Right lobe of liver (tissue), 6 donors: ENCODE results near the gene MAML2. TPM values are rescaled to one million over a fixed set of nuclear protein-coding genes. Genes with fewer than 3 reads are reported as not detected.

Experiments used
- ATAC-seq, 4 donors: fragments of 200-7000 bp; cut with Tn5 transposase; one replicate each; pipeline ENCODE4 v1.9.1; 2020; ENCODE audit warnings: mild to moderate bottlenecking in 4 of 4, moderate library complexity in 4 of 4
- DNase-seq, 3 donors: peaks; one replicate each; pipeline ENCODE4 v3.0.0-alpha.2; 2020
- H3K27ac ChIP-seq, 3 donors: fragments of 200-600 bp; one replicate each; pipeline ENCODE4 v1.8.0; 2022
- H3K27me3 ChIP-seq, 2 donors: fragments of 200-600 bp; one replicate each; pipeline ENCODE4 v1.8.0; 2022
- H3K36me3 ChIP-seq, 4 donors: fragments of 200-600 bp; sonication (generic) in 1 of 4; one replicate each; pipeline versions ENCODE4 v1.5.1 to v1.8.0; 2017 to 2022; ENCODE audit warnings: control low read depth in 1 of 4
- H3K4me1 ChIP-seq, 4 donors: fragments of 200-600 bp; sonication (generic) in 1 of 4; one replicate each; pipeline versions ENCODE4 v1.5.1 to v1.8.0; 2017 to 2022; ENCODE audit warnings: control low read depth in 1 of 4
- H3K4me3 ChIP-seq, 3 donors: fragments of 200-600 bp; one replicate each; pipeline ENCODE4 v1.8.0; 2022
- H3K9me3 ChIP-seq, 4 donors: fragments of 200-600 bp; sonication (generic) in 1 of 4; one replicate each; pipeline versions ENCODE4 v1.5.1 to v1.8.0; 2017 to 2022; ENCODE audit warnings: control low read depth in 1 of 4
- CTCF ChIP-seq, 4 donors: fragments of 200-600 bp in 3 of 4; fragments of 450-650 bp in 1 of 4; IDR thresholded peaks; one replicate each; pipeline versions ENCODE4 v1.5.1 to v1.8.0; 2016 to 2022; ENCODE audit warnings: antibody characterized with exemption in 4 of 4, mild to moderate bottlenecking in 2 of 4
- POLR2A ChIP-seq: fragments of 450-650 bp; IDR thresholded peaks from one replicate; pipeline ENCODE4 v1.6.1; 2017; ENCODE audit warnings: antibody characterized with exemption, mild to moderate bottlenecking
- WGBS: methylation state at CpG from one replicate; pipeline ENCODE4 v1.1.6; 2018; ENCODE audit warnings: low coverage, low lambda C conversion rate; ENCODE audit not compliant: insufficient coverage; ENCODE audit errors: missing lambda C conversion rate; 5-methylcytosine and 5-hydroxymethylcytosine counted together
- intact Hi-C, 2 donors: fragments of 100-400 bp; cut with DNase I; formaldehyde crosslinking; loops; one replicate each; pipeline versions ENCODE4 v1.11.2 to v1.14.1; 2022
- total RNA-seq, 6 experiments: library from RNA; depleted of rRNA in 2 of 6; stranded (reverse); fragments of >200 nt in 2 of 6; fragmentation: NEBNext Ultra II Directional in 3 of 6; extraction: Animal tissue kit (Norgen Biotek cat#: 25700) in 3 of 6; gene quantifications; one replicate each; pipeline versions ENCODE4 v1.1.0 to v1.2.4, GENCODE V29; 2016 to 2023
- donor health status: DM: no; HTN: yes; CAD: no.
- donor health status: DM: no; HTN: no; CAD: no.
- donor health status: DM: no; HTN: no; CAD: no.
- donor health status: DM: no; HTN: yes; CAD: no.
- donor health status: DM: no; HTN: yes; CAD: no.

Gene MAML2
- total RNA-seq, 6 experiments from 2014 or later: 0.92 to 2.3 (median 1.9) TPM

GRCh38 chr11:96103102-96103501 lies 239.9 kb downstream of the MAML2 start:
- TF ChIP-seq POLR2A (no peak), CTCF (IDR thresholded peaks at IDR 0.05) (no peak)
- H3K9me3 ChIP-seq: no peaks in the 10 kb centered on the region
- no peak for DNase-seq
- peaks cover 0 to 6% (median 0%) of the 10 kb centered on the region in 4 donors for H3K4me1 ChIP-seq
- no peak overlapping the region for H3K27ac ChIP-seq
- WGBS: 63% methylated on average over 1 of the region's 1 CpG
- intact Hi-C loops: no loop called here
- no peak overlapping the region for H3K4me3 ChIP-seq
- H3K27me3 ChIP-seq: no peaks in the 10 kb centered on the region
- no peak for ATAC-seq
- no peaks in the 10 kb centered on the region for H3K36me3 ChIP-seq

GRCh38 chr11:96102664-96103078 lies 240.3 kb downstream of the MAML2 start:
- peaks cover 0 to 7% (median 0%) of the 10 kb centered on the region in 4 donors for H3K4me1 ChIP-seq
- H3K36me3 ChIP-seq: no peaks in the 10 kb centered on the region
- ATAC-seq (no peak), DNase-seq (no peak)
- H3K9me3 ChIP-seq: no peaks in the 10 kb centered on the region
- H3K4me3 ChIP-seq: no peak overlapping the region
- no peak for TF ChIP-seq CTCF (IDR thresholded peaks at IDR 0.05)
- TF ChIP-seq POLR2A: no peak
- WGBS: 85% methylated on average over 2 of the region's 2 CpGs
- no peak overlapping the region for H3K27ac ChIP-seq
- intact Hi-C loops: no loop called here
- H3K27me3 ChIP-seq: no peaks in the 10 kb centered on the region

DNA sequence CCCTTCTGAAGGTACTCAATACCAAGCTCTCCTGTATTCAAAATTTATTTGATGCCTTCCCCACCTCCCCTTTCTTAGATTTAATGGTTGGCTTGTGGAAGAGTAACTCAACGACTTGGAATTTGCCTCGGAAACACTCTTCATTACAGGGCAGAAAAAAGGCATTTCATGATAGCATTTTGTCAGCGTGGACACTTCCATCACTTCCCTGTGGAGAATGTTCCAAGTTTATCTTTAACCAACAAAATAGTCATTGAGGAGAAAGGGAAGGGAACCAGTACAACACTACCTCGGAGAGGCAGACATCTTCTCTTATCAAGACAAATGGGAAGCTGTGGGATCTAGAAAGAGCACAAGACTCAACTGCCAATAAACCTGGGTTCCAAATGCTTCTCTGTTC lies 241.8 kb downstream of the MAML2 start:
- no peaks in the 10 kb centered on the region for H3K27me3 ChIP-seq
- DNase-seq (no peak), ATAC-seq (no peak)
- no peaks in the 10 kb centered on the region for H3K9me3 ChIP-seq
- H3K4me1 ChIP-seq: peaks cover 0 to 7% (median 0%) of the 10 kb centered on the region in 4 donors
- intact Hi-C loops: no loop called here
- no peak overlapping the region for H3K27ac ChIP-seq
- no peak overlapping the region for H3K4me3 ChIP-seq
- no peaks in the 10 kb centered on the region for H3K36me3 ChIP-seq
- 38% methylated on average over 4 of the region's 4 CpGs for WGBS
- TF ChIP-seq POLR2A (no peak), CTCF (IDR thresholded peaks at IDR 0.05) (no peak)

- H3K27me3 ChIP-seq: no peaks in the 10 kb centered on the region
- peaks cover 0 to 7% (median 0%) of the 10 kb centered on the region in 4 donors for H3K4me1 ChIP-seq
- ATAC-seq (peak in 2 of 4 donors; percentile 26 to 37), DNase-seq (no peak)
- H3K4me3 ChIP-seq: no peak overlapping the region
- H3K36me3 ChIP-seq: no peaks in the 10 kb centered on the region
- H3K27ac ChIP-seq: no peak overlapping the region
- TF ChIP-seq POLR2A (no peak), CTCF (IDR thresholded peaks at IDR 0.05) (no peak)
- intact Hi-C loops: no loop called here
- no peaks in the 10 kb centered on the region for H3K9me3 ChIP-seq
- WGBS: 39% methylated on average over 7 of the region's 7 CpGs
Measured at GRCh38 chr11:96098511-96099241, 244.3 kb downstream of the MAML2 start.
